Cardiac fibroblast (primary cell): ENCODE data around the gene SLC10A7.

Experiments used
- DNase-seq, 2 donors: peaks; one replicate each; pipeline versions ENCODE4 v3.0.0 to v3.0.0-alpha.2; 2010; ENCODE audit warnings: low read depth in 2 of 2
- H3K4me3 ChIP-seq, 2 donors: replicated peaks in 1 of 2; 1 replicate in 1 of 2; 2 replicates in 1 of 2; pipeline ENCODE4 v1.5.1; 2011; ENCODE audit warnings: low read depth in 2 of 2, low read length in 2 of 2, mild to moderate bottlenecking in 2 of 2, moderate library complexity in 1 of 2
- CTCF ChIP-seq: IDR thresholded peaks from one replicate; pipeline ENCODE4 v1.5.1; 2011; ENCODE audit warnings: low read depth, mild to moderate bottlenecking, low read length, inconsistent platforms

SLC10A7 gene

DNA sequence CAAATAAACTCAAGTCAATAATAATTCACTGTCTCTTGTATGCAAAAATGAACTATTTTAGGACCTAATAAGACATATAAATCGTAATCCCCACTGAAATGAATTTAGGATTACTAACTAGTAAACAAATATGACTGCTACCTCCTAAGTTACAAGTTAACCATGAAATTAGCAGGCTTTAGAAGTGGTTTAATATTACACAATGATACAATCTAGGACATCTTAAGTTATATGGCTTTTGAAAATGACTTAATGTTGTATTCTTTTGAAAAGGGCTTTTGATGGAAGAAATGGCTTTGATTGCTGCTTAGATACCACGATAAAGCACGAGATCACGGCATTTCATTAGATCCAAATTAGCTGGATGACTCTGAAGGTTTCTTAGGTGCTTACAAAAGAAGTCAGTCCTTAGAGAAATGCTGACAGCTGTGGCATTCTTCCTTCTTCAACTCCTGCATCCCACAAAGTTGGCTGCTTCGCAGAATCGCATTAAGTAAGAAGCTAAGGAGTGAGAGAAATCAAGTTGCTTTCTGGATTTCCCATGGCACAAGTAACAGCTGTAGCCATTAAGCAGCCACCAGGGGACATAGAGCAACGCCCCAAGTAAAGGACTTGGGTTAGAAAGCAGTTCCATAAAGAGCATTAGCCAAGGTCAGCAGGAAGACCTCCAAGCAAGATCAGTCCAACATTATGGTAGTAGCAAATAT lies 6.9 kb downstream of the SLC10A7 start:
- TF ChIP-seq CTCF = no peak
- DNase-seq = no peak
- H3K4me3 ChIP-seq = no peak overlapping the region

GRCh38 chr4:146513548-146513947 lies 8.2 kb downstream of the SLC10A7 start:
- DNase-seq = no peak
- TF ChIP-seq CTCF = no peak
- no peak overlapping the region for H3K4me3 ChIP-seq

GRCh38 chr4:146511381-146511780 lies 10.4 kb downstream of the SLC10A7 start:
- no peak for TF ChIP-seq CTCF
- DNase-seq = no peak
- H3K4me3 ChIP-seq = no peak overlapping the region

GRCh38 chr4:146510942-146511341 lies 10.8 kb downstream of the SLC10A7 start:
- TF ChIP-seq CTCF = no peak

DNA sequence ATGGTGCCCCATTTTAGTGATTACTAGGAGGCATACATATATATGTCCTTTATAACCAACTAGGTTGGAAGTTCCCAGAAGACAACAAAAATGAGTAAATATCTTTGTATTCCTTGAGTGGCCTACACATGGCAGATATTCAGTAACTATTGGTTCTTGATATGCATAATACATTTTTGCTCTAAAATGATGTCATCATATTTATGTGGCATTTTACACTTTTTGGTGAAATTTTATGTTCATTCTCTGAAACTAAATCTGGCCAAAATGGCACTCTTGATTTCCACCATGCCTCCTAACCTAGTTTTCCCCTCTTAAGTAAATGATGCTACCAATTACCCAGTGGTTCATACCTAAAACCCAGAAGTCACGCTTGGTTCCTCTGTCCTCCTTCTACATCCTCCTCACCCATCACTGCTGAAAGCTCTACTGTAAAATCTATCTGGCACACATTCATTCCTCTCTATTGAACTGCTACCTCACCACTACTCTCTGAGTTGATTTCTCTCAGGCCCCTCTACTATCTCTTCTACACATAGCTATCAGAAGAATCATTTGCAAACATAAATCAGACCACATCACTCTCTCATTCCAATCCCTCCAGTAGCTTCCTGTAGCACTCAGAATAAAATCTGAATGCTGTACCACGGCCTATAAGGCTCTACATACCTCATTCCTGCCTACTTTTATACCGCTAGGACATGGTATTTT lies 13.4 kb downstream of the SLC10A7 start:
- TF ChIP-seq CTCF = no peak
- no peak for DNase-seq
- no peak overlapping the region for H3K4me3 ChIP-seq

More at GRCh38 chr4:146510942-146511341, 10.8 kb downstream of the SLC10A7 start:
- DNase-seq = no peak
- no peak overlapping the region for H3K4me3 ChIP-seq

DNA sequence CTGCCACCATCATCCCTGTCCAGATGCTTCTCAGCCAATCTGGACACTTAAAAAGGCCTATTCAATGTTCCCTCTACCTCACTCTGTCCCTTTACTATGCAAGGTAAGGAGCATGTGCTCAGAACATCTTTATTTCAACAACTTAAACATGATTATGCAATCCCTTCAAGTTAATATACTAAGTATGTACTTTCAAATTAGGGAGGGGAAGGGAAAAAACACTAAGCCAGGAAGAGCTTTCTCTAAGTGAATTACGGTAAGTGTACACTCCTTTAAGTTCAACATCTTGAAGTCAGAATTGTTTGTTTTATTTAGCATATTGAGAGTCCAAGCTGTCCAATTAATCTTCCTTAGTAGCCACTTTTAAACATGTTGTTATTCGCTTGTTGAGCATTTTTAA lies 14.1 kb downstream of the SLC10A7 start:
- TF ChIP-seq CTCF = no peak
- H3K4me3 ChIP-seq = no peak overlapping the region
- DNase-seq = no peak
